Activated CD4-positive, alpha-beta T cell treated with anti-CD3 and anti-CD28 coated beads, Interleukin-2, amount 50 U/mL, for 24 hours (primary cell): ENCODE results near the gene EIF5AL1.
A peak's percentile ranks its signal among the peaks of the same experiment; 100 is the strongest.
"Not testable (repeated sequence)": the region's sequence is repeated elsewhere in the genome, so short reads cannot be mapped to it uniquely, and the experiment has no call there.

ENCODE experiments used
- DNase-seq, 2 donors: peaks; one replicate each; pipeline ENCODE4 v3.0.0-alpha.2; 2020; ENCODE audit warnings: low read depth in 1 of 2, low spot score in 1 of 2

Gene EIF5AL1

GRCh38 chr10:79555354-79556309 is 43.3 kb downstream of the EIF5AL1 start:
- DNase-seq, result no peak

DNA sequence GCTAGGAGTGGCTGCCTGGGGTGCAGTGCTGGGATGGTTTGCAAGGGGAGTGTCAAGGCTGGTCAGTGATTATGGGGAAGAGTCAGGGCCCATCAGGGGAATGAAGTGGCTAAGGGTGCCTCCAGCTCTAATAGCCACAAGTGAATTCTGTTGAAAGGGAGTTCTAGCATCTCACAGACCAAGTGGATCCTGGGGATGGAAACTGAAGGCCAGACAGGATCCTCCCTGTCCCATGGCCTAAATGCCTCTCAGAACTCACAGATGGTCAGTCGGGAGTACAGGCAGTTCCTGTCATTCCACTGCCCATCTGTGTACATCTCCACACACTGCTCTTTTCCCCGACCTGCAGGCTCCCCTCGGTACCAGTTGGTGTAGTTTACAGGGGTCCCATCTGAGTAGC is 44.6 kb downstream of the EIF5AL1 start:
- DNase-seq, result not testable (repeated sequence)

DNA sequence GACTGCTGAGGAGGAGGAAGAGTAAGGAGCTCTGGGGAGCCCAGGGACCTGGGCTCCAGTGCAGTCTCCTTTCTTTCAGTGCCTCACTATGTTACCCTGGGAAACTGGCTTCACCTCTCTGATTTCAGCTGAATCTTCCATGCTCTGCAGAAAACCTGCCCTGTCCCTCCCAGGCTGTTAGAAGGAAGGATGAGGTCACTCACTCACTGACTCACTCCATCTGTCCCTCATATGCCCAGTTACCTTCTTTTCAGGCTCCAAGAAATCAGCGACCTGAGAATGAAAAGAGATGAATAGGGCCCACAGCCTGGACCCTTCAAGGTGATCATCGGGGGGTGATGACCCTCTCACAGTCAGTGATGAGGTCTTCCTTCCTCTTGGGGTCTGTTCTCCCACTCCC is 47.4 kb downstream of the EIF5AL1 start:
- no peak for DNase-seq

- DNase-seq, result no peak
Measured at GRCh38 chr10:79560160-79560709, 47.9 kb downstream of the EIF5AL1 start, which contains the start of gene SFTPA2. Gene SFTPA2 (minus strand): TSS chr10:79560407. CDS start chr10:79559483, 924 bp downstream.

- no peak for DNase-seq
Measured at GRCh38 chr10:79561257-79561656, 48.9 kb downstream of the EIF5AL1 start.

DNA sequence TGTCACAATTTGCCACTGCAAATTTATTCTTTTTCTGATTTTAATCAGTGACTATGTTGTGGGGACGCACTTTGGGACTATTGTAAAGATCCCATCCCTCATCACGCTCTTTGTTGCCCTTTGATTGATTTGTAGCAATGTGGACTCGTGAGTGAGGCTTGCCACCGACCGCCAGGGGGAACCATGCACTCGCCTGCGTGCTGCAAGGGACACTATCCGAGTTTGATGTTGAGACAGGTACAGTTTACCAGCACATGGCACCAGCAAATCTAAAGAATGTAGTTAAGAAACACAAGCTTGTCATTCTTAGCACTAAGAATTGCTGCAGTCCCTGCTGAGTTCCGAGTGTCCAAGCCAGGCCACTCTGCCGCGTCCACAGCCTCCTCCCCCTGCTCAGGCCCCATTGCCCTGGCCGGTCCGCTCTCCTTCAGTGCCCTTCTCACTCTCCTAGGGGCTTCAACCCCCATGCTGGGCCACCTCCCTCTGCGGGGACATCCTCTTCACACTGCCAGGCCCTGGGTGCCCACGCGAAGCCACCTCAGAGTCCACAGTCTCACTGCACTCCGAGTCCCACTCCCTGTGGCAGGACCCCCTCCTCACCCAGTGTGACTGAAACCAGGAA is 49.9 kb downstream of the EIF5AL1 start:
- DNase-seq, result peak; percentile 34 to 38

GRCh38 chr10:79563426-79563825 is 51.1 kb downstream of the EIF5AL1 start:
- DNase-seq, result no peak
